MM.1S (cell line): ENCODE measurements around the gene MVB12A.

Experiments
- EZH2 ChIP-seq: fragments of 300-600 bp; sonication (generic); optimal IDR thresholded peaks from 2 replicates; pipeline ENCODE3; 2017; ENCODE audit warnings: low read depth, mild to moderate bottlenecking, antibody characterized with exemption, low read length, mixed read lengths
- EZH2phosphoT487 ChIP-seq: fragments of 300-600 bp; sonication (generic); IDR thresholded peaks from 2 replicates; pipeline ENCODE4 v1.6.1; 2018; ENCODE audit warnings: antibody characterized with exemption, low read length
- TF ChIP-seq, protein P1 (sequence below): fragments of 300-600 bp; sonication (generic); IDR thresholded peaks from 2 replicates; pipeline ENCODE4 v1.5.1; 2016; ENCODE audit warnings: antibody characterized with exemption, low read length, mixed read lengths

DNA sequence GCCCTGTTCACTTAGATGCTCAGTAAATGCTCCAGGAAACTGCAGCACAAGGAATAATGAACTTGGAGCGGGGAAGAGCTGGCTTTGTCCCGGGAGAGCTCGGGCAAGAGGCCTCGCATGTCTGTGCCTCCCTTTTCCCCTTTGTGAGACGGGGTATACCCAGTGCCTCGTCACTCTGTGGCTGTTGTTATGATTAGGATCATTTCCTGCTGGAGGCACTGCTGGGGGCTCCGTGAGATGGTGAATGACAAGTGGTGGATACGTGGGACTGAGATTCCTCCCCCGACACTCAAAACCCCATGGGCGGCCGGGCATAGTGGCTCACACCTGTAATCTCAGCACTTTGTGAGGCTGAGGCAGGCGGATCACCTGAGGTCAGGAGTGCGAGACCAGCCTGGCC, 41.6 kb upstream of the MVB12A start:
- TF ChIP-seq, protein P1, sequence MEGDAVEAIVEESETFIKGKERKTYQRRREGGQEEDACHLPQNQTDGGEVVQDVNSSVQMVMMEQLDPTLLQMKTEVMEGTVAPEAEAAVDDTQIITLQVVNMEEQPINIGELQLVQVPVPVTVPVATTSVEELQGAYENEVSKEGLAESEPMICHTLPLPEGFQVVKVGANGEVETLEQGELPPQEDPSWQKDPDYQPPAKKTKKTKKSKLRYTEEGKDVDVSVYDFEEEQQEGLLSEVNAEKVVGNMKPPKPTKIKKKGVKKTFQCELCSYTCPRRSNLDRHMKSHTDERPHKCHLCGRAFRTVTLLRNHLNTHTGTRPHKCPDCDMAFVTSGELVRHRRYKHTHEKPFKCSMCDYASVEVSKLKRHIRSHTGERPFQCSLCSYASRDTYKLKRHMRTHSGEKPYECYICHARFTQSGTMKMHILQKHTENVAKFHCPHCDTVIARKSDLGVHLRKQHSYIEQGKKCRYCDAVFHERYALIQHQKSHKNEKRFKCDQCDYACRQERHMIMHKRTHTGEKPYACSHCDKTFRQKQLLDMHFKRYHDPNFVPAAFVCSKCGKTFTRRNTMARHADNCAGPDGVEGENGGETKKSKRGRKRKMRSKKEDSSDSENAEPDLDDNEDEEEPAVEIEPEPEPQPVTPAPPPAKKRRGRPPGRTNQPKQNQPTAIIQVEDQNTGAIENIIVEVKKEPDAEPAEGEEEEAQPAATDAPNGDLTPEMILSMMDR = no peak
- no peak for TF ChIP-seq EZH2
- TF ChIP-seq EZH2phosphoT487 = no peak
